Heart left ventricle (tissue), 13 donors: Measurements from ENCODE around the gene OR5H15.

ENCODE experiments used
- CTCF ChIP-seq, 12 donors: fragments of 200-600 bp; sonication (generic) in 4 of 12; IDR thresholded peaks; one replicate each; pipeline versions ENCODE4 v1.5.0 to v1.8.0; 2018 to 2022; ENCODE audit warnings: antibody characterized with exemption in 12 of 12, mild to moderate bottlenecking in 5 of 12
- POLR2A ChIP-seq, 2 donors: fragments of 450-650 bp; IDR thresholded peaks; one replicate each; pipeline ENCODE4 v1.6.1; 2017; ENCODE audit warnings: antibody characterized with exemption in 2 of 2, mild to moderate bottlenecking in 2 of 2, moderate library complexity in 2 of 2
- donor health status: ischemic (EF 13 %, LVEDD 7.1; RV severe dilation, severe dysfunction).
- donor health status: DM: no; HTN: yes; CAD: no.
- donor health status: DM: no; HTN: no; CAD: no.
- donor health status: ischemic (EF 25% LVEDD 6.9; RV normal size, moderate dysfunction).
- donor health status: ischemic (EF 25% LVEDD 5.7; RV mildly dilated, moderate dysfunction).
- donor health status: ischemic (EF 35%, LVEDD 5.7; RV mildly dilated, moderate dysfunction).
- donor health status: nonischemic (EF 11% LVEDD 7.7; RV severe dilation, severe dysfunction).
- donor health status: DM: yes; HTN: yes; CAD: no.
- donor health status: PGD.
- donor health status: ischemic (EF 29% LVEDD 5.4; RV normal size, mild dysfunction).
- donor health status: nonischemic (EF 23%, LVEDD 6.1; RV moderate dilation, normal function).

DNA sequence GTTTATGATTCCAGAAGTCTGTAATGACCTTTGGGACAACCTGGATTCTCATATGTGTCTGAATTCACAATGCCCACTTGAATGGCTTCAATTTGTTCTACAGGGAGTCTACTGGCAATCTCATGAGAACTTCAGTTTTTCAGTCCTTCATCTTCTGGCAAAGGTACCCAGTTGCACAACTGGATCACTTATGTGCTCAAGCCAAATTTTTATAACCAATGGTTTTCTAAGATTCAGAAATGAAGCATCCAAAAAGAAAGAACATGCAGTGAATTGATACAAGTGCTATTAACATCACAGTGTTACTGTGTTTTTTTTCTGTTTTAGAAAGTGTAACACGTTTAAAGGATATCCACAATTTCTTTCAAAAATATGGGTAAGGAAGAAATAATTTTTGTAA is 19.3 kb upstream of the OR5H15 start, which contains the start of gene OR5H14:
- TF ChIP-seq CTCF (IDR thresholded peaks at IDR 0.05) (no peak), POLR2A (IDR thresholded peaks at IDR 0.05) (no peak)
